AG09319 (cell line): ENCODE results near the gene ERVMER34-1.

Experiments used
- DNase-seq: peaks from one replicate; pipeline ENCODE4 v3.0.0-alpha.2; 2010; ENCODE audit warnings: low read depth; ENCODE audit errors: extremely low read depth
- CTCF ChIP-seq: IDR thresholded peaks from 2 replicates; pipeline ENCODE4 v1.5.1; 2011; ENCODE audit warnings: low read depth, mild to moderate bottlenecking, inconsistent platforms, low read length, moderate library complexity

ERVMER34-1 gene

GRCh38 chr4:52713456-52713937 lies 37.7 kb downstream of the ERVMER34-1 start:
- no peak for TF ChIP-seq CTCF
- DNase-seq, result no peak

GRCh38 chr4:52712251-52713130 lies 38.7 kb downstream of the ERVMER34-1 start:
- no peak for TF ChIP-seq CTCF

GRCh38 chr4:52711834-52712250 lies 39.4 kb downstream of the ERVMER34-1 start:
- DNase-seq, result no peak
- TF ChIP-seq CTCF, result no peak

More at GRCh38 chr4:52712251-52713130, 38.7 kb downstream of the ERVMER34-1 start:
- peak; percentile 83 for DNase-seq

GRCh38 chr4:52711272-52711671 lies 40.0 kb downstream of the ERVMER34-1 start:
- no peak for DNase-seq

GRCh38 chr4:52709155-52709554 lies 42.1 kb downstream of the ERVMER34-1 start:
- no peak for TF ChIP-seq CTCF
- DNase-seq, result no peak

More at GRCh38 chr4:52711272-52711671, 40.0 kb downstream of the ERVMER34-1 start:
- no peak for TF ChIP-seq CTCF

- TF ChIP-seq CTCF, result no peak
- no peak for DNase-seq
Observed at GRCh38 chr4:52704661-52705060, 46.6 kb downstream of the ERVMER34-1 start.

GRCh38 chr4:52704133-52704532 lies 47.1 kb downstream of the ERVMER34-1 start:
- no peak for TF ChIP-seq CTCF
- DNase-seq, result no peak
